HCT116 (cell line): Measurements from ENCODE around the gene MYO16. TPM values are rescaled to one million over a fixed set of nuclear protein-coding genes. Genes with fewer than 3 reads are reported as not detected.

ENCODE experiments used
- ATAC-seq: fragments of 200-7000 bp; cut with Tn5 transposase; 2 replicates; pipeline ENCODE4 v1.9.1; 2020; ENCODE audit warnings: mild to moderate bottlenecking, moderate library complexity
- BruUV-seq: library from RNA; stranded (reverse); fragments of 400-500 nt; replicated peaks from 2 replicates; lab custom pipeline; 2021; lab: Mats Ljungman, UMichigan
- CTCF ChIA-PET: fragments of 300-600 bp; sonication (Branson Sonifier 250); formaldehyde crosslinking; loops from one replicate; lab custom pipeline; 2021; ENCODE audit warnings: antibody characterized with exemption; lab: Charles Lee
- POLR2A ChIA-PET: fragments of 300-600, 350-600 bp; sonication (Branson Sonifier 250); formaldehyde crosslinking; loops from one replicate; lab custom pipeline; 2021; ENCODE audit warnings: antibody characterized with exemption; lab: Charles Lee
- RAD21 ChIA-PET, 2 experiments: fragments of 300-600 bp; sonication (Branson Sonifier 250); formaldehyde crosslinking; loops; one replicate each; lab custom pipeline; 2023; ENCODE audit warnings: low total read pairs in 2 of 2; ENCODE audit not compliant: uncharacterized antibody in 2 of 2, unreplicated experiment in 2 of 2, low non-redundant PET in 1 of 2; lab: Charles Lee
- DNase-seq: peaks from one replicate; pipeline ENCODE4 v3.0.0-alpha.2; 2010; ENCODE audit warnings: low read depth, low spot score
- H2AFZ ChIP-seq: fragments of 200-600 bp; shearing (Covaris generic), sonication (generic); 2 replicates; pipeline ENCODE4 v1.6.1; 2017; ENCODE audit warnings: low read depth, mixed run types, mixed read lengths, antibody characterized with exemption, low read length; ENCODE audit not compliant: poor library complexity, severe bottlenecking
- H3K27ac ChIP-seq: 2 replicates; pipeline ENCODE4 v1.5.1; 2012; ENCODE audit warnings: low read depth, low read length
- H3K27me3 ChIP-seq: fragments of 200-600 bp; sonication (generic); 2 replicates; pipeline ENCODE4 v1.6.1; 2016; ENCODE audit warnings: mixed run types, low read length, mixed read lengths; ENCODE audit not compliant: insufficient read depth
- H3K36me3 ChIP-seq, 2 experiments: fragments of 200-500 bp in 1 of 2; fragments of 200-600 bp in 1 of 2; sonication (Bioruptor generic) in 1 of 2; sonication (generic) in 1 of 2; 2 replicates each; pipeline versions ENCODE4 v1.5.1 to v1.6.1; 2014 to 2016; ENCODE audit warnings: low read length in 2 of 2, inconsistent platforms in 1 of 2, mixed read lengths in 1 of 2, mixed run types in 1 of 2; ENCODE audit not compliant: insufficient read depth in 2 of 2, control insufficient read depth in 1 of 2
- H3K4me1 ChIP-seq, 2 experiments: fragments of 200-600 bp in 1 of 2; sonication (generic) in 1 of 2; 2 replicates each; pipeline versions ENCODE4 v1.5.1 to v1.6.1; 2012 to 2017; ENCODE audit warnings: low read length in 2 of 2, inconsistent platforms in 1 of 2, mild to moderate bottlenecking in 1 of 2, mixed read lengths in 1 of 2, mixed run types in 1 of 2, moderate library complexity in 1 of 2; ENCODE audit not compliant: insufficient read depth in 2 of 2, control insufficient read depth in 1 of 2
- H3K4me2 ChIP-seq: fragments of 200-600 bp; sonication (generic); 2 replicates; pipeline ENCODE4 v1.6.1; 2017; ENCODE audit warnings: mixed run types, low read length, mixed read lengths
- H3K4me3 ChIP-seq, 2 experiments: fragments of 200-600 bp in 1 of 2; sonication (generic) in 1 of 2; replicated peaks in 1 of 2; 2 replicates each; pipeline ENCODE4 v1.5.1; 2011 to 2016; ENCODE audit warnings: low read length in 2 of 2, control low read depth in 1 of 2, low read depth in 1 of 2, mild to moderate bottlenecking in 1 of 2, mixed read lengths in 1 of 2, mixed run types in 1 of 2
- H3K79me2 ChIP-seq: fragments of 200-600 bp; sonication (generic); 2 replicates; pipeline ENCODE4 v1.6.1; 2017; ENCODE audit warnings: mild to moderate bottlenecking, mixed run types, low read length, moderate library complexity, mixed read lengths; ENCODE audit not compliant: insufficient read depth
- H3K9ac ChIP-seq: fragments of 200-600 bp; sonication (generic); 2 replicates; pipeline ENCODE4 v1.6.1; 2016; ENCODE audit warnings: low read length, mixed read lengths
- H3K9me2 ChIP-seq: fragments of 200-600 bp; sonication (generic), shearing (Covaris generic); 2 replicates; pipeline ENCODE4 v1.6.1; 2017; ENCODE audit warnings: mixed run types, mild to moderate bottlenecking, moderate library complexity; ENCODE audit not compliant: insufficient read depth
- H3K9me3 ChIP-seq, 2 experiments: fragments of 200-500 bp in 1 of 2; fragments of 200-600 bp in 1 of 2; sonication (Bioruptor generic) in 1 of 2; sonication (generic) in 1 of 2; 2 replicates each; pipeline ENCODE4 v1.6.1; 2014 to 2017; ENCODE audit warnings: low read length in 2 of 2, mixed read lengths in 2 of 2, inconsistent platforms in 1 of 2, low read depth in 1 of 2, mild to moderate bottlenecking in 1 of 2, mixed run types in 1 of 2, moderate library complexity in 1 of 2; ENCODE audit not compliant: control insufficient read depth in 1 of 2, insufficient read depth in 1 of 2
- H4K20me1 ChIP-seq: fragments of 200-600 bp; sonication (generic), shearing (Covaris generic); 2 replicates; pipeline ENCODE4 v1.6.1; 2017; ENCODE audit warnings: mixed run types, mild to moderate bottlenecking, moderate library complexity; ENCODE audit not compliant: insufficient read depth
- CBX3 ChIP-seq: IDR thresholded peaks from 2 replicates; pipeline ENCODE4 v1.6.1; 2012; ENCODE audit warnings: low read depth
- CEBPB ChIP-seq: IDR thresholded peaks from 2 replicates; pipeline ENCODE4 v1.6.1; 2012; ENCODE audit warnings: low read depth
- ELF1 ChIP-seq: IDR thresholded peaks from 2 replicates; pipeline ENCODE4 v1.6.1; 2012; ENCODE audit warnings: low read depth, borderline replicate concordance
- EZH2 ChIP-seq: fragments of 200-600 bp; sonication (generic); IDR thresholded peaks from 2 replicates; pipeline ENCODE4 v1.6.1; 2017; ENCODE audit warnings: antibody characterized with exemption, mixed run types
- EZH2phosphoT487 ChIP-seq: fragments of 200-600 bp; IDR thresholded peaks from 2 replicates; pipeline ENCODE4 v1.6.1; 2018; ENCODE audit warnings: antibody characterized with exemption, borderline replicate concordance
- FOSL1 ChIP-seq: IDR thresholded peaks from 2 replicates; pipeline ENCODE4 v1.6.1; 2012; ENCODE audit warnings: low read depth
- JUND ChIP-seq: IDR thresholded peaks from 2 replicates; pipeline ENCODE4 v1.6.1; 2012
- POLR2A ChIP-seq: IDR thresholded peaks from 2 replicates; pipeline ENCODE4 v1.7.0; 2011; ENCODE audit warnings: borderline replicate concordance; ENCODE audit not compliant: insufficient read depth, insufficient read length; ENCODE audit errors: extremely low read depth
- POLR2AphosphoS5 ChIP-seq: IDR thresholded peaks from 2 replicates; pipeline ENCODE4 v1.6.1; 2011; ENCODE audit warnings: mild to moderate bottlenecking, low read depth, low read length, moderate library complexity
- RAD21 ChIP-seq: IDR thresholded peaks from 2 replicates; pipeline ENCODE4 v1.6.1; 2012; ENCODE audit warnings: low read depth, mild to moderate bottlenecking
- REST ChIP-seq: IDR thresholded peaks from 2 replicates; pipeline ENCODE4 v1.6.1; 2012; ENCODE audit warnings: low read depth
- SP1 ChIP-seq: IDR thresholded peaks from 2 replicates; pipeline ENCODE4 v1.6.1; 2012; ENCODE audit warnings: low read depth
- TCF7L2 ChIP-seq: IDR thresholded peaks from 2 replicates; pipeline ENCODE4 v1.7.0; 2011; ENCODE audit warnings: borderline replicate concordance, inconsistent platforms; ENCODE audit not compliant: insufficient read depth, insufficient read length; ENCODE audit errors: extremely low read depth
- YY1 ChIP-seq: IDR thresholded peaks from 2 replicates; pipeline ENCODE4 v1.6.1; 2011; ENCODE audit warnings: low read length, low read depth, moderate library complexity, mild to moderate bottlenecking; ENCODE audit not compliant: insufficient replicate concordance; ENCODE audit errors: extremely low read depth
- ZBTB33 ChIP-seq: IDR thresholded peaks from 2 replicates; pipeline ENCODE4 v1.6.1; 2011; ENCODE audit warnings: mild to moderate bottlenecking, low read length, moderate library complexity; ENCODE audit not compliant: insufficient replicate concordance; ENCODE audit errors: extremely low read depth
- ZFX ChIP-seq: fragments of 450-650 bp; IDR thresholded peaks from 2 replicates; pipeline ENCODE4 v1.6.1; 2017
- ZNF274 ChIP-seq: fragments of 200-500 bp; sonication (Bioruptor generic); IDR thresholded peaks from 2 replicates; pipeline ENCODE4 v1.6.1; 2014; ENCODE audit warnings: mild to moderate bottlenecking, low read depth, low read length, inconsistent platforms
- intact Hi-C: fragments of 100-400 bp; cut with micrococcal nuclease; formaldehyde crosslinking; loops from 2 replicates; pipeline ENCODE4 v1.10.0; 2022
- total RNA-seq: library from RNA; stranded (reverse); gene quantifications from one replicate; pipeline ENCODE4 v1.2.1, GENCODE V29; 2021; ENCODE audit not compliant: unreplicated experiment
- TF ChIP-seq, protein P1 (sequence below), 3 experiments: fragments of 200-600 bp in 1 of 3; sonication (generic) in 1 of 3; IDR thresholded peaks in 2 of 3; conservative IDR thresholded peaks in 1 of 3; 2 replicates each; pipeline ENCODE4 v1.5.1; 2012 to 2017; ENCODE audit warnings: low read depth in 2 of 3, low read length in 2 of 3, antibody characterized with exemption in 1 of 3, borderline replicate concordance in 1 of 3, control low read depth in 1 of 3, mild to moderate bottlenecking in 1 of 3, mixed read lengths in 1 of 3, mixed run types in 1 of 3, moderate library complexity in 1 of 3; ENCODE audit not compliant: insufficient read depth in 1 of 3
- TF ChIP-seq, protein P2 (sequence below): IDR thresholded peaks from 2 replicates; pipeline ENCODE4 v1.6.1; 2012
- TF ChIP-seq, protein P3 (sequence below): IDR thresholded peaks from 2 replicates; pipeline ENCODE4 v1.6.1; 2012

MYO16 gene
- total RNA-seq, 1 experiment from 2014 or later: 0.07 TPM

- no peak for TF ChIP-seq YY1
- TF ChIP-seq, protein P1, sequence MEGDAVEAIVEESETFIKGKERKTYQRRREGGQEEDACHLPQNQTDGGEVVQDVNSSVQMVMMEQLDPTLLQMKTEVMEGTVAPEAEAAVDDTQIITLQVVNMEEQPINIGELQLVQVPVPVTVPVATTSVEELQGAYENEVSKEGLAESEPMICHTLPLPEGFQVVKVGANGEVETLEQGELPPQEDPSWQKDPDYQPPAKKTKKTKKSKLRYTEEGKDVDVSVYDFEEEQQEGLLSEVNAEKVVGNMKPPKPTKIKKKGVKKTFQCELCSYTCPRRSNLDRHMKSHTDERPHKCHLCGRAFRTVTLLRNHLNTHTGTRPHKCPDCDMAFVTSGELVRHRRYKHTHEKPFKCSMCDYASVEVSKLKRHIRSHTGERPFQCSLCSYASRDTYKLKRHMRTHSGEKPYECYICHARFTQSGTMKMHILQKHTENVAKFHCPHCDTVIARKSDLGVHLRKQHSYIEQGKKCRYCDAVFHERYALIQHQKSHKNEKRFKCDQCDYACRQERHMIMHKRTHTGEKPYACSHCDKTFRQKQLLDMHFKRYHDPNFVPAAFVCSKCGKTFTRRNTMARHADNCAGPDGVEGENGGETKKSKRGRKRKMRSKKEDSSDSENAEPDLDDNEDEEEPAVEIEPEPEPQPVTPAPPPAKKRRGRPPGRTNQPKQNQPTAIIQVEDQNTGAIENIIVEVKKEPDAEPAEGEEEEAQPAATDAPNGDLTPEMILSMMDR (IDR thresholded peaks at IDR 0.05 in 2 of 3, conservative IDR thresholded peaks at IDR 0.05 in 1 of 3; ENCODE audit: borderline replicate concordance in 1 of 3, insufficient read depth in 1 of 3, low read depth in 2 of 3, low read length in 2 of 3): no peak
- TF ChIP-seq ZNF274: no peak
- TF ChIP-seq ZBTB33: no peak
- TF ChIP-seq JUND: no peak
- no peak for TF ChIP-seq ELF1
- TF ChIP-seq CEBPB: no peak
- TF ChIP-seq EZH2: no peak
- TF ChIP-seq, protein P2, sequence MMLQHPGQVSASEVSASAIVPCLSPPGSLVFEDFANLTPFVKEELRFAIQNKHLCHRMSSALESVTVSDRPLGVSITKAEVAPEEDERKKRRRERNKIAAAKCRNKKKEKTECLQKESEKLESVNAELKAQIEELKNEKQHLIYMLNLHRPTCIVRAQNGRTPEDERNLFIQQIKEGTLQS: no peak
- no peak for TF ChIP-seq POLR2A
- TF ChIP-seq, protein P3, sequence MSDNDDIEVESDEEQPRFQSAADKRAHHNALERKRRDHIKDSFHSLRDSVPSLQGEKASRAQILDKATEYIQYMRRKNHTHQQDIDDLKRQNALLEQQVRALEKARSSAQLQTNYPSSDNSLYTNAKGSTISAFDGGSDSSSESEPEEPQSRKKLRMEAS: no peak
- no peak for TF ChIP-seq POLR2AphosphoS5
- TF ChIP-seq CBX3: no peak
- TF ChIP-seq FOSL1: no peak
- TF ChIP-seq SP1: no peak
- TF ChIP-seq TCF7L2: no peak
- TF ChIP-seq EZH2phosphoT487: no peak
- TF ChIP-seq ZFX: no peak
- no peak for TF ChIP-seq RAD21
- TF ChIP-seq REST: no peak
- TF ChIP-seq, all 23 proteins: peak for 0
- ChIA-PET RAD21 (no interaction called here), POLR2A (no interaction called here), CTCF (no interaction called here)
- DNase-seq: no peak
- Histone ChIP-seq H3K9me3 (no peaks in the 10 kb centered on the region), H3K9me2 (no peaks in the 10 kb centered on the region), H3K27me3 (no peaks in the 10 kb centered on the region), H4K20me1 (no peaks in the 10 kb centered on the region), H3K27ac (no peak overlapping the region), H3K4me3 (no peak overlapping the region), H3K4me2 (no peak overlapping the region), H3K36me3 (no peaks in the 10 kb centered on the region), H3K79me2 (no peaks in the 10 kb centered on the region), H3K4me1 (no peaks in the 10 kb centered on the region), H2AFZ (no peak overlapping the region), H3K9ac (no peak overlapping the region)
- BruUV-seq: no TSS peak
- intact Hi-C loops: no loop called here
- no peak for ATAC-seq
These were observed 221.3 kb downstream of the MYO16 start for GRCh38 chr13:108850691-108851090.
